Measurements from ENCODE around the gene LMAN1L. TPM values are rescaled to one million over a fixed set of nuclear protein-coding genes. Genes with fewer than 3 reads are reported as not detected.

Gene LMAN1L
- total RNA-seq, 6 experiments from 2014 or later = not detected

DNA sequence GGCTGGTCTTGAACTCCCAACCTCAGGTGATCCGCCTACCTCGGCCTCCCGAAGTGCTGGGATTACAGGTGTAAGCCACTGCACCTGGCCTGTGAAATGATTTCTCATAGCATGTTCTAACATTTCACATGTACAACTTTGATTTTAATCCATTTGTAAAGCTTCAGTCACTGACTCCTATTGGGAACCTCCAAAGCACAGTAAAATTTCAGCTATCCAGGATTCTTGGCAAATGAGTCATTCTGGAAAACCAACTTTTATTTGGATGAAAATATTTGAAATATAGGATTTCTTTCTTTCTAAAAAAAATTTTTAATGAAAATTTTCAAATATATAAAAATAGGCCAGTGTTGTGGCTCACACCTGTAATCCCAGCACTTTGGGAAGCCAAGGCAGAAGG, 2.7 kb upstream of the LMAN1L start:
- 89% methylated on average over 3 of the region's 3 CpGs for WGBS (ENCODE audit: insufficient coverage, low coverage, low lambda C conversion rate, missing lambda C conversion rate)
- no peaks in the 10 kb centered on the region for H3K27me3 ChIP-seq
- no peak overlapping the region for H3K27ac ChIP-seq
- intact Hi-C loops (cut with DNase I) = no loop called here
- TF ChIP-seq, protein P1, sequence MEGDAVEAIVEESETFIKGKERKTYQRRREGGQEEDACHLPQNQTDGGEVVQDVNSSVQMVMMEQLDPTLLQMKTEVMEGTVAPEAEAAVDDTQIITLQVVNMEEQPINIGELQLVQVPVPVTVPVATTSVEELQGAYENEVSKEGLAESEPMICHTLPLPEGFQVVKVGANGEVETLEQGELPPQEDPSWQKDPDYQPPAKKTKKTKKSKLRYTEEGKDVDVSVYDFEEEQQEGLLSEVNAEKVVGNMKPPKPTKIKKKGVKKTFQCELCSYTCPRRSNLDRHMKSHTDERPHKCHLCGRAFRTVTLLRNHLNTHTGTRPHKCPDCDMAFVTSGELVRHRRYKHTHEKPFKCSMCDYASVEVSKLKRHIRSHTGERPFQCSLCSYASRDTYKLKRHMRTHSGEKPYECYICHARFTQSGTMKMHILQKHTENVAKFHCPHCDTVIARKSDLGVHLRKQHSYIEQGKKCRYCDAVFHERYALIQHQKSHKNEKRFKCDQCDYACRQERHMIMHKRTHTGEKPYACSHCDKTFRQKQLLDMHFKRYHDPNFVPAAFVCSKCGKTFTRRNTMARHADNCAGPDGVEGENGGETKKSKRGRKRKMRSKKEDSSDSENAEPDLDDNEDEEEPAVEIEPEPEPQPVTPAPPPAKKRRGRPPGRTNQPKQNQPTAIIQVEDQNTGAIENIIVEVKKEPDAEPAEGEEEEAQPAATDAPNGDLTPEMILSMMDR (IDR thresholded peaks at IDR 0.05) = no peak
- TF ChIP-seq POLR2A (IDR thresholded peaks at IDR 0.05) = no peak
- peaks cover 0 to 14% (median 0%) of the 10 kb centered on the region in 4 donors for H3K4me1 ChIP-seq
- no peaks in the 10 kb centered on the region for H3K9me3 ChIP-seq
- H3K36me3 ChIP-seq = no peaks in the 10 kb centered on the region
- ATAC-seq (no peak), DNase-seq (no peak)
- H3K4me3 ChIP-seq = no peak overlapping the region

DNA sequence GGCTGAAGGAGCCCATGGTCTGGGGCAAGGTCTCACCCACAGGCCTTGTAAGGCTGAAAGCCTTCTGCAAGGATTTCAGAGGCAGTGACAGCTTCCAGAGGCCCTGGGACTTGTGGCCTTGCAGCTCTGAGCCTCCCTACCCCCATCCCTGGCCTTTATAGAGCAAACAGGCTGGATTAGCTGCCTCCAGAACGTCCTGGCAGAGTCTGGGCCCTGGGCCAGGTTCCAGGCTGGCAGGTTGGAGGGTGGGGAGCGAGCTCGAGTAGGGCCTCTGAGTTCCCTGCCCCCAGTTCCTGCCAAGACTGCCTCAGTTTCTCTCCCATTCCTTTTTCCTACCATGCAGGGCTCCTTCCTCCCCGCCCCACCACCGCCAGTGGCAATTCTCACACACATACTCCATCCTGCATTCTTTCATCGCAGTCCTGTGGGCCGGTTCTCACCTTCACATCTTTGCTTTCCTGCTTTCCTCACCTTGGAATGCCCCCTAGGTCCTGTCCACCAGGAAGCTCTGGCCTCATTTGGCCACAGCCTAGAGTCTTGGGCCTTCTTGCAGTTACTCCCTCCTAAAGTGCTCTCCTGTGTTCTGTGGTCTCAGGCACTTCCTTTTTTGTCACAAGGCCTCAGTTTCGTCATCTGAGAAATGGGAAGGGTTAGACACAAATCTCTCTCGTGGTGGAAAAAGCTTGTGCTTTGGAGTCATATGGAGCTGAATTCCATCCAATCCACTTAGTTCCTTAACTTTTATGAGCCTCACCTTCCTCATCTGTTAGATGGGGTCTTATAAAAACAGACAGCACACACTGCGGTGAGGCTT, 2.7 kb downstream of the LMAN1L start:
- DNase-seq (peak; percentile 76 to 87 (median 83)), ATAC-seq (peak; percentile 68 to 87 (median 74))
- TF ChIP-seq POLR2A (IDR thresholded peaks at IDR 0.05) = no peak
- TF ChIP-seq, protein P1 (IDR thresholded peaks at IDR 0.05) = no peak
- peaks cover 0 to 10% (median 0%) of the 10 kb centered on the region in 4 donors for H3K4me1 ChIP-seq
- no peaks in the 10 kb centered on the region for H3K36me3 ChIP-seq
- no peaks in the 10 kb centered on the region for H3K9me3 ChIP-seq
- H3K4me3 ChIP-seq = no peak overlapping the region
- H3K27ac ChIP-seq = peak overlapping the region in 1 of 3 donors; percentile 54
- H3K27me3 ChIP-seq = no peaks in the 10 kb centered on the region
- intact Hi-C loops (cut with DNase I) = no loop called here
- 52% methylated on average over 8 of the region's 10 CpGs for WGBS (ENCODE audit: insufficient coverage, low coverage, low lambda C conversion rate, missing lambda C conversion rate)

DNA sequence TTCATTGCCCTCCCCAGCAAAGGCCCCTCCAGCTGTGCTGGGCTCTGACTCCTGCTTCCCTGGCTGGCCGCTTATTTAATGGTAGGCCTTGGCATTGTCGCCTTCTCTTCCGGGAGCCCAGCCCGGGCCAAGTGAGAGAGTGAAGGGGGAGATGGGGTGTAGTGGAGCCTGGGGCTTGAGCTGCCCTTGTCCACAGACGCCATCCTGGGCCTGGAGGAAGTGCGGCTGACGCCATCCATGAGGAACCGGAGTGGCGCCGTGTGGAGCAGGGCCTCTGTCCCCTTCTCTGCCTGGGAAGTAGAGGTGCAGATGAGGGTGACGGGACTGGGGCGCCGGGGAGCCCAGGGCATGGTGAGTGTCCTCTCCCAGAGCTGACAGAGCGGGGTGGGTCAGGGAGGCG, 3.3 kb downstream of the LMAN1L start:
- no peaks in the 10 kb centered on the region for H3K27me3 ChIP-seq
- no peak overlapping the region for H3K4me3 ChIP-seq
- no peak for DNase-seq
- H3K9me3 ChIP-seq = no peaks in the 10 kb centered on the region
- H3K4me1 ChIP-seq = peaks cover 0 to 10% (median 0%) of the 10 kb centered on the region in 4 donors
- no peak for TF ChIP-seq POLR2A (IDR thresholded peaks at IDR 0.05)
- TF ChIP-seq, protein P1 (IDR thresholded peaks at IDR 0.05) = no peak
- no peaks in the 10 kb centered on the region for H3K36me3 ChIP-seq
- H3K27ac ChIP-seq = no peak overlapping the region
- 89% methylated on average over 3 of the region's 15 CpGs for WGBS (ENCODE audit: insufficient coverage, low coverage, low lambda C conversion rate, missing lambda C conversion rate)
- ATAC-seq = no peak
- intact Hi-C loops (cut with DNase I) = no loop called here

DNA sequence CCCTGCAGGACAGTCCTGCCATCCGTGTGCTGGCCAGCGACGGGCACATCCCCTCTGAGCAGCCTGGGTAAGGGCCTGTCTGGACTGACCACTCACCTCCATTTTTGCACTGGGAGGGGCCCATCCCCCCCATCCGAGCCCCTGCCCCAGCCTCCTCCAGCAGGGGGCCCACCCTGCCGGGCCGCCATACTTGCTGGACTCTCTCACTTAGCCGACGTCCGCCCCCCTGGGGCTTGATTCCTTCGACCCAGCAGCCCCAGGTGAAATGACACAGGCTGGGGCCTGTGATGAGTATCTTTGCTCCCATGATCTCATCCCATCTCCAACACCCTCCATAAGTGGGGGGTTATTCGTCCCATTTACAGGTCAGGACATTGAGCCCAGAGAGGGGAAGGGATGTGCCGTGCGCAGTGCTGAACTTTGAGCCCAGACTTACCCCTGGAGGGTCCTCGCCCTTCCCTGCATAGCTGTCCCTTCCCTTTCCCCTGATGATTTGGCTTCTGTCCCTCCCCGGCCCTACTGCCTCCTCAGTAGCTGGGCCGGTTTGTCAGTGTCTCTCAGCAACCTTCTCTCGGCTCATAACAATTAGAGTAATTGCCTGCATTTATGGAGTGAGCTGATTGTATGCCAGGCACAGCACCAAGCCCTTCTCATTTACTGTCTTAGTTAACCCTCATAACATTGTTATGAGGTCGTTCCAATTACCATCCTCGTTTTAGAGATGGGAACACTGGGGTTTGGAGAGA, 4.2 kb downstream of the LMAN1L start:
- no peaks in the 10 kb centered on the region for H3K9me3 ChIP-seq
- DNase-seq (no peak), ATAC-seq (no peak)
- intact Hi-C loops (cut with DNase I) = no loop called here
- no peak overlapping the region for H3K27ac ChIP-seq
- 34% methylated on average over 6 of the region's 19 CpGs for WGBS (ENCODE audit: insufficient coverage, low coverage, low lambda C conversion rate, missing lambda C conversion rate)
- no peak overlapping the region for H3K4me3 ChIP-seq
- TF ChIP-seq, protein P1 (IDR thresholded peaks at IDR 0.05) = no peak
- H3K36me3 ChIP-seq = no peaks in the 10 kb centered on the region
- H3K4me1 ChIP-seq = peaks cover 0 to 10% (median 0%) of the 10 kb centered on the region in 4 donors
- no peaks in the 10 kb centered on the region for H3K27me3 ChIP-seq
